GM12891 (cell line): ENCODE measurements around the gene RPS10.

Source experiments
- DNase-seq: peaks from one replicate; pipeline ENCODE4 v3.0.0; 2011; ENCODE audit warnings: low spot score; ENCODE audit not compliant: insufficient read length
- FAIRE-seq: peaks from 2 replicates; lab custom pipeline; 2011; peaks lifted over from hg19 to GRCh38; lab: Jason Lieb, UNC
- PAX5 ChIP-seq: IDR thresholded peaks from 2 replicates; pipeline ENCODE4 v1.6.1; 2011; ENCODE audit warnings: low read length, moderate library complexity, mild to moderate bottlenecking; ENCODE audit not compliant: insufficient read depth, severe bottlenecking
- POLR2A ChIP-seq: IDR thresholded peaks from 2 replicates; pipeline ENCODE4 v1.6.1; 2011; ENCODE audit warnings: low read depth, low read length, control low read depth
- POLR2AphosphoS5 ChIP-seq: IDR thresholded peaks from 2 replicates; pipeline ENCODE4 v1.6.1; 2011; ENCODE audit warnings: low read depth, low read length, control low read depth
- POU2F2 ChIP-seq: IDR thresholded peaks from 2 replicates; pipeline ENCODE4 v1.6.1; 2011; ENCODE audit warnings: low read depth, mild to moderate bottlenecking, control low read depth, low read length, moderate library complexity
- SPI1 ChIP-seq: IDR thresholded peaks from 2 replicates; pipeline ENCODE4 v1.6.1; 2011; ENCODE audit warnings: low read depth, low read length, control low read depth
- TAF1 ChIP-seq: IDR thresholded peaks from 2 replicates; pipeline ENCODE4 v1.6.1; 2011; ENCODE audit warnings: low read depth, low read length, control low read depth

The RPS10 gene

DNA sequence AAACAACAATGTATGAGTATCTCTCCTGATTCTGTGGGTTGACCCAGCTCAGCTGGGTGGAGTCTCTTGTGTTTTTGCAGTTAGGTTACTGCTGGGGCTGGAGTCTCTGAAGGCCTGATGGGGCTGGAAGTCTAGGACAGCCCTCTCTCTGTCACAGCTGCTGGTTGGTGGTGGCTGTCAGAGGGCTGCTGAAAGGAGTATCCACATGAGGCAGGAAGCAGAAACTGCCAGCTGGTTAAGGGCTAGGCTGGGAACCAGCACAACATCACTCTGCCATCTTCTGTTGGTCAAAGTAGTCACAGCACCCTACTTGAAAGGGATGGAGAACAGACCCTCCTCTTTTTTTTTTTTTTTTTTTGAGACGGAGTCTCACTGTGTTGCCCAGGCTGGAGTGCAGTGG, 30.0 kb upstream of the RPS10 start:
- TF ChIP-seq SPI1 (no peak), POLR2A (no peak), TAF1 (no peak), POLR2AphosphoS5 (no peak), POU2F2 (no peak), PAX5 (no peak)
- DNase-seq: no peak
- FAIRE-seq: no peak

DNA sequence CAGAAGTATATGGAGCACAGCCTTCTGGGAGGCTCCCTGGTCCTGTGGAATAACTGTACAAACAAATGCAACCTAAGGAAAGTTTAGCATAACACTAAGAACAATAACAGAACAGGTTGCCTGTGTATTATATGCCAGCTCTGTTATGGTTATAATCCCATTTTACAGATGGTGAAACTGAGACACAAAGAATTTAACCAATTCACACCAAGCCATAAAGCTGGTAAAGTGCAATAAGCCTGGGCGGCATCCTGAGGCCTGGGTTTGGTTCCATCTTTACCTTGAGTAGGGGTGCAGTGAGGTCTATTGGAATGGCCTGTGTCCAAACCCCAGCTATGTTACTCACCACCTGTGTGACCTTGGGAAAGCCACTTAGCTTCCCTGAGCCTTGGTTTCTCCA, 25.3 kb upstream of the RPS10 start:
- no peak for DNase-seq
- TF ChIP-seq TAF1 (no peak), PAX5 (no peak), POU2F2 (no peak), SPI1 (no peak)
- FAIRE-seq: no peak

DNA sequence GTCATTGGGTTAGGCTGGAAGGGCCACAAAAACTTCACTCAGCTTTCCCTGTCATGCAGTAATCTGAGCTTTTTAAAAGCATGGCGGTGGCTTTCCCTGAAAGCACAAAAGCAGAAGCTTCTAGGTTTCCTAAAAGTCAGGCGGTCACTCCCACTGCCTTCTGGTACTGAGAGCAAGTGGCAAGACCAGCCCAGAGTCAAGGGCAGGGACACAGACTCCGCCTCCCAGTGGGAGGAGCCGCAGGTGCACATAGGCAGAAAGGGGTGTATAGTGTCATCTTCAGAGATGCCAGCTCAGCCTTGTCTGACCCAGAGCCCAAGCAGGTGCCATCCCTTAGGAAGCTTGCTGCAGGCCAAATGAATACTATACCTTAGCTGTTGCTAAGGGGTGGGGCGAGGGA, 22.0 kb upstream of the RPS10 start:
- DNase-seq: no peak
- no peak for FAIRE-seq

DNA sequence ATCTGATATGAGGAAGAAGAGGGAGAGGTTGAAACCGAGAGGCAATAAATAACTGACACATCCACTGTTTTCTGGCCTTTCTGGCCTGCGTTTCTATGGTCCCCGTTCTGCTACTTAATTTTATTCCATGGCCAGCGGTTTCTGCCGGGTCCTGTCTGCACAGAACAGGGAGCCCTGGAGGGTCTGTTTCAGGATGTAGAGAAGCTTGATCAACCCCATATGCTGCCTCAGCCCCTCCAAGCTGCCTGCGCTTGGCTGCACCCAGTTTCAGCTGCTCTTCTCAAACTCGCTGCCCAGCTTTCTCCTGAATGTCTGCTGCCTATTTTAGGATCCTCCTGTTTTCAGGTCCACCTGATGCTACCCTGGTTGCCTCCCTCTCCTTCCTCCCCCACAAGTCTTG, 21.5 kb upstream of the RPS10 start:
- TF ChIP-seq POLR2A: no peak
- no peak for TF ChIP-seq SPI1
- no peak for TF ChIP-seq POLR2AphosphoS5
- no peak for TF ChIP-seq TAF1
- no peak for TF ChIP-seq PAX5
- no peak for TF ChIP-seq POU2F2
- no peak for DNase-seq
- no peak for FAIRE-seq

More for the DNA sequence above, 22.0 kb upstream of the RPS10 start:
- no peak for TF ChIP-seq POLR2AphosphoS5
- no peak for TF ChIP-seq POU2F2
- no peak for TF ChIP-seq TAF1
- TF ChIP-seq SPI1: no peak
- no peak for TF ChIP-seq PAX5
- no peak for TF ChIP-seq POLR2A

DNA sequence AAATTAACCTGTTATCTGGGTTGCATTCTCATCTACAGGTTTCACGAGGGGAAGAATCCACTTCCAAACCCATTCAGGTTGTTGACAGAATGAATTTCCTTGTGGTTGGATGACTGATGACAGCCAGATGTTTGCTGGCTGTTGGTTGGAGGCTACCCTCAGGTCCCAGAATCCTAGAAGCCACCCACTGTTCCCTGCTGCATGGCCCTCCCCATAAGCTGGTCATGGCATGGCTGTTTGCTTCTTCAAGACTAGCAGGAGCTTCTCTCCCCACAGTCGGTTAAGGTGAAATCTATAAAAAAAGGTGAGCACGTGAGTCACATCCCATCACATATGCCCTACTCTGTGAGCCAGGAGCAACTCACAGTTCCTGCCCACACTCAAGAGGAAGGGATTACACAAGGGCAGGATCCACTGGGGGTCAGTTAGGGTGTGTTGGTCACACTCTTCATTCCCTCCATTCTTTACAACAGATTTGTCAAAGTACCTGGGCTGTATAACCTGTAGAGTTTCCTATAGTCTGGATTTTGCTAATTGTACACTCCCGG, 19.5 kb upstream of the RPS10 start:
- DNase-seq (no peak), FAIRE-seq (no peak)
- no peak for TF ChIP-seq POLR2A
- TF ChIP-seq POU2F2: no peak
- TF ChIP-seq PAX5: no peak
- no peak for TF ChIP-seq TAF1
- TF ChIP-seq SPI1: no peak
- TF ChIP-seq POLR2AphosphoS5: no peak

DNA sequence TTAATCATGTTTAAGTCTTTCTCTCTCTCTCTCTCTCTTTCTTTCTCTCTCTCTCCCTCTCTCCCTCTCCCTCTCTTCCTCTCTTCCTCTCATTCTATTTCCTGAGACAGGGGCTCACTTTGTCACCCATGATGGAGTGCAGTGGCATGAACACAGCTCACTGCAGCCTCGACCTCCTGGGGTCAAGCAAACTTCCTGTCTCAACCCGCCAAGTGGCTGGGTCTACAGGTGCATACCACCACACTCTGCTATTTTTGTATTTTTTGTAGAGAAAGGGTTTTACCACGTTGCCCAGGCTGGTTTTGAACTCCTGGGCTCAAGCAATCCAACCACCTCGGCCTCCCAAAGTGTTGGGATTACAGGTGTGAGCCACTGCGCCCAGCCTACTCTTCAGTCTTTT, 15.7 kb upstream of the RPS10 start:
- TF ChIP-seq SPI1 (no peak), POU2F2 (no peak), PAX5 (no peak)
- FAIRE-seq (no peak), DNase-seq (no peak)

DNA sequence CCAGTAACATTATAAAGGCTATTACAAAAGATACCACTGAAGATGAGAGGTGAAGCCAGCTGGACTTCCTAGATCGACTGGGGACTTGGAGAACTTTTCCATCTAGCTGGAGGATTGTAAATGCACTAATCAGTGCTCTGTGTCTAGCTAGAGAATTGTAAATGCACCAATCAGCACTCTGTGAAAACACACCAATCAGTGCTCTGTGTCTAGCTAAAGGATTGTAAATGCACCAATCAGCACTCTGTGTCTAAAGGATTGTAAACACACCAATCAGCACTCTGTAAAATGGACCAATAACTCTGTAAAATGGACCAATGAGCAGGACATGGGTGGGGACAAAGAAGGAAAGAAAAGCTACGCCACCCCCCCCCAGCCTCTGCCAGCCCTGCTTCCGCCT, 13.6 kb upstream of the RPS10 start:
- no peak for DNase-seq

DNA sequence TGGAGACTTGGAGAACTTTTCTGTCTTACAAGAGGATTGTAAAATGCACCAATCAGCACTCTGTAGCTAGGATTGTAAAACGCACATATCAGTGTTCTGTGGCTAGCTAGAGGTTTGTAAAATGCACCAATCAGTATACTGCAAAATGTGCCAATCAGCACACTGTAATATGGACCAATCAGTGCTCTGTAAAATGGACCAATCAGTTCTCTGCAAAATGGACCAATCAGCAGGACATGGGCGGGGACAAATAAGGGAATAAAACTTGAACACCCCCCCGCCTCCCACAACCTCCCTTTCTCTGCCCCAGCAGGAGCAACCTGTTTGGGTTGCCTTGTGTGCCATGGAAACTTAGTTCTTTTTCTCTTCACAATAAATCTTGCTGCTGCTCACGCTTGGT, 12.8 kb upstream of the RPS10 start:
- no peak for FAIRE-seq
- TF ChIP-seq TAF1 (no peak), POU2F2 (no peak), POLR2AphosphoS5 (no peak), PAX5 (no peak), POLR2A (no peak), SPI1 (no peak)
- DNase-seq: no peak

More for the DNA sequence above, 13.6 kb upstream of the RPS10 start:
- no peak for FAIRE-seq
- TF ChIP-seq POU2F2: no peak
- TF ChIP-seq SPI1: no peak

DNA sequence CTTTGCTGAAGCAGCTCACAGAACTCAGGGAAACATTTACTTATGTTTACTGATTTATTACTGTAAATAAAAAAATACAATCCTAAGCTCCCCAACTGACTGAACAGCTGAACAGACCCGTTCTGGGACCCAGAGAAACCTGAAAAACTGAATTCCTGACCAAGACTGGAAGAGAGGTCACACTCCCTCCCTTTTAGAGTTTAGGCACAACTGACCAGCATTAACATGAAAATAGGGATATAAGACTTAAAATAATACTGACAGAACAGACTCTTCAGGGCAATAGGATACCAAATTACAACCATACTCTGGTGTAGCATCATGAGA, 11.7 kb upstream of the RPS10 start:
- no peak for FAIRE-seq
- no peak for DNase-seq
- TF ChIP-seq POLR2A: no peak
- no peak for TF ChIP-seq TAF1
- TF ChIP-seq POLR2AphosphoS5: no peak
- TF ChIP-seq SPI1: no peak
- TF ChIP-seq POU2F2: no peak
- TF ChIP-seq PAX5: no peak

DNA sequence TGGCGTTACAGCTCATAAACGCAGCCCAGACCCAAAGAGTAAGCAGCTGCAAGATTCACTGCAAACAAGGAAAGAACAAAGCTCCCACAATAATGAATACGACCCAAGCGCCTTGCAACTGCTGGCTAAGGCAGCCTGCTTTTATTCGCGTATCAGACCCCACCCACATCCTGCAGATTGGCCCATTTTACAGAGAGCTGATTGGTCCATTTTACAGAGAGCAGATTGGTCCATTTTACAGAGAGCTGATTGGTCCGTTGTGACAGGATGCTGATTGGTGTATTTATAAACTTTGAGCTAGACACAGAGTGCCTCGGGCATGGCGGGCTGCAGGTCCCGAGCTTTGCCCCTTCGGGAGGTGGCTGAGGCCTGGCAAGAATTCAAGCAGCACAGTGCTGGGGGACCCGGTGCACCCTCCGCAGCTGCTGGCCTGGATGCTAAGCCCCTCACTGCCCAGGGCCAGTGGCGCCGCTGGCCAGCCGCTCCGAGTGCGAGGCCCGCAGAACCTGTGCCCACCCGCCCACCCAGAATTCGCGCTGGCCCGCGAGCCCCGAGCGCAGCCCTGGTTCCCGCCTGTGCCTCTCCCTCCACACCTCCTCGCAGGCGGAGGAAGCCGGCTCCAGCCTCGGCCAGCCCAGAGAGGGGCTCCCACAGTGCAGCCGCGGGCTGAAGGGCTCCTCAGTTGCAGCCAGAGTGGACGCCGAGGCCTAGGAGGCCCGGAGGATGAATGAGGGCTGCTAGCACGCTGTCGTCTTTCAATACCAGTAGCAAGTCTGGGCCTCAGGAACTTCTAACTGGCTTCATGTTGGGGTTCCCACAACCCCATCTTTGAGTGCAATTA, 11.2 kb upstream of the RPS10 start:
- FAIRE-seq (no peak), DNase-seq (no peak)
- no peak for TF ChIP-seq SPI1
- no peak for TF ChIP-seq POLR2A
- TF ChIP-seq POLR2AphosphoS5: no peak
- no peak for TF ChIP-seq PAX5
- TF ChIP-seq POU2F2: no peak
- no peak for TF ChIP-seq TAF1

DNA sequence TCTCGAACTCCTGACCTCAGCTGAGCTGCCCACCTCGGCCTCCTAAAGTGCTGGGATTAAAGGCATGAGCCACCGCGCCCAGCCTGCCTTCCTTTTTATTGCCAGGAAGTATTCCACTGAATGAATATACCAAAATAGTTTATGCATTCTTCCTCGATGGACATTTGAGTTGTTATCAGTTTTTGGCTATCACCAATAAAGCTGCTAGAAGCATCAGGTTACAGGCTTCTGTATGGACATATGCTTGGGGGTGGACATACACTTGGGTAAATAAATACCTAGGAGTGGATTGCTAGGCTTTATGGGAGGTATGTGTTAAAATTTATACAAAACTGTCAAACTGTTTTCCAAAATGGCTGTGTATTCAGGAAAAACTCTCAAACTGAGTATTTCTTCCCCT, 10.0 kb upstream of the RPS10 start:
- FAIRE-seq: no peak
- TF ChIP-seq TAF1: no peak
- no peak for TF ChIP-seq PAX5
- no peak for TF ChIP-seq POLR2A
- no peak for TF ChIP-seq POLR2AphosphoS5
- no peak for TF ChIP-seq SPI1
- no peak for TF ChIP-seq POU2F2
- DNase-seq: no peak
